ENCODE data around the gene C5AR2. TPM values are rescaled to one million over a fixed set of nuclear protein-coding genes. Genes with fewer than 3 reads are reported as not detected.
"Not testable (repeated sequence)": the region's sequence is repeated elsewhere in the genome, so short reads cannot be mapped to it uniquely, and the experiment has no call there.

The C5AR2 gene
- total RNA-seq, 2 donors from 2014 or later = not detected

- peak; percentile 96 for DNase-seq
- H3K4me1 Mint-ChIP-seq = peaks cover 6% of the 10 kb centered on the region
- WGBS, 2 experiments (ENCODE audit: insufficient coverage in 1 of 2, insufficient read length in 1 of 2) = 20 to 33% methylated on average over 4 to 12 of the region's 12 CpGs
- H3K36me3 ChIP-seq (ENCODE audit: control insufficient read depth, insufficient read depth, low read length) = no peaks in the 10 kb centered on the region
- H3K4me1 ChIP-seq (ENCODE audit: control insufficient read depth, insufficient read depth, low read length) = no peaks in the 10 kb centered on the region
- H3K4me3 ChIP-seq (ENCODE audit: low read length) = no peak overlapping the region
- H3K36me3 Mint-ChIP-seq (ENCODE audit: low read depth) = no peaks in the 10 kb centered on the region
- H3K9ac ChIP-seq (ENCODE audit: extremely low read depth, low read length, poor library complexity, severe bottlenecking) = no peak overlapping the region
- H3K9me3 ChIP-seq (ENCODE audit: control insufficient read depth, low read length) = no peaks in the 10 kb centered on the region
- H3K9me3 Mint-ChIP-seq = no peaks in the 10 kb centered on the region
- no peaks in the 10 kb centered on the region for H3K27me3 ChIP-seq (ENCODE audit: control insufficient read depth, insufficient read depth, low read length, poor library complexity, severe bottlenecking)
- no peak overlapping the region for H3K27ac ChIP-seq (ENCODE audit: low read depth, low read length)
- H3K27ac Mint-ChIP-seq = peak overlapping the region; percentile 90
- H3K4me3 Mint-ChIP-seq = no peak overlapping the region
- no peaks in the 10 kb centered on the region for H3K27me3 Mint-ChIP-seq (ENCODE audit: insufficient read depth)
- TF ChIP-seq CTCF (conservative IDR thresholded peaks at IDR 0.05) = peak; percentile 94
Measured at GRCh38 chr19:47296036-47296435, 35.9 kb upstream of the C5AR2 start.

- not testable (repeated sequence) for H3K4me3 Mint-ChIP-seq; H3K9me3 Mint-ChIP-seq; H3K27ac ChIP-seq (ENCODE audit: low read depth, low read length); H3K4me1 Mint-ChIP-seq; H3K27me3 ChIP-seq (ENCODE audit: control insufficient read depth, insufficient read depth, low read length, poor library complexity, severe bottlenecking); H3K9ac ChIP-seq (ENCODE audit: extremely low read depth, low read length, poor library complexity, severe bottlenecking); H3K9me3 ChIP-seq (ENCODE audit: control insufficient read depth, low read length); H3K27me3 Mint-ChIP-seq (ENCODE audit: insufficient read depth); DNase-seq; H3K36me3 Mint-ChIP-seq (ENCODE audit: low read depth); H3K27ac Mint-ChIP-seq; H3K36me3 ChIP-seq (ENCODE audit: control insufficient read depth, insufficient read depth, low read length); H3K4me1 ChIP-seq (ENCODE audit: control insufficient read depth, insufficient read depth, low read length); H3K4me3 ChIP-seq (ENCODE audit: low read length)
- WGBS, 2 experiments (ENCODE audit: insufficient coverage in 1 of 2, insufficient read length in 1 of 2) = 97 to 98% methylated on average over 7 to 11 of the region's 14 CpGs
Measured at GRCh38 chr19:47300867-47301266, 31.1 kb upstream of the C5AR2 start.

- 92% methylated on average over 9 to 10 of the region's 10 CpGs for WGBS, 2 experiments (ENCODE audit: insufficient coverage in 1 of 2, insufficient read length in 1 of 2)
- Histone ChIP-seq H3K27me3 (ENCODE audit: control insufficient read depth, insufficient read depth, low read length, poor library complexity, severe bottlenecking) (no peaks in the 10 kb centered on the region), H3K36me3 (ENCODE audit: control insufficient read depth, insufficient read depth, low read length) (no peaks in the 10 kb centered on the region), H3K4me3 (ENCODE audit: low read length) (no peak overlapping the region), H3K4me1 (ENCODE audit: control insufficient read depth, insufficient read depth, low read length) (no peaks in the 10 kb centered on the region), H3K9ac (ENCODE audit: extremely low read depth, low read length, poor library complexity, severe bottlenecking) (no peak overlapping the region), H3K9me3 (ENCODE audit: control insufficient read depth, low read length) (no peaks in the 10 kb centered on the region), H3K27ac (ENCODE audit: low read depth, low read length) (no peak overlapping the region)
- Mint-ChIP-seq H3K27me3 (ENCODE audit: insufficient read depth) (no peaks in the 10 kb centered on the region), H3K36me3 (ENCODE audit: low read depth) (no peaks in the 10 kb centered on the region), H3K27ac (no peak overlapping the region), H3K4me3 (no peak overlapping the region), H3K9me3 (no peaks in the 10 kb centered on the region), H3K4me1 (peaks cover 2% of the 10 kb centered on the region)
- no peak for TF ChIP-seq CTCF (conservative IDR thresholded peaks at IDR 0.05)
- no peak for DNase-seq
Measured at GRCh38 chr19:47302249-47302648, 29.7 kb upstream of the C5AR2 start.

- H3K4me1 Mint-ChIP-seq = peaks cover 2% of the 10 kb centered on the region
- H3K36me3 Mint-ChIP-seq (ENCODE audit: low read depth) = no peaks in the 10 kb centered on the region
- DNase-seq = no peak
- no peaks in the 10 kb centered on the region for H3K27me3 ChIP-seq (ENCODE audit: control insufficient read depth, insufficient read depth, low read length, poor library complexity, severe bottlenecking)
- no peak overlapping the region for H3K4me3 Mint-ChIP-seq
- no peak overlapping the region for H3K4me3 ChIP-seq (ENCODE audit: low read length)
- H3K27me3 Mint-ChIP-seq (ENCODE audit: insufficient read depth) = no peaks in the 10 kb centered on the region
- no peak for TF ChIP-seq CTCF (conservative IDR thresholded peaks at IDR 0.05)
- H3K27ac ChIP-seq (ENCODE audit: low read depth, low read length) = no peak overlapping the region
- H3K9ac ChIP-seq (ENCODE audit: extremely low read depth, low read length, poor library complexity, severe bottlenecking) = no peak overlapping the region
- no peaks in the 10 kb centered on the region for H3K36me3 ChIP-seq (ENCODE audit: control insufficient read depth, insufficient read depth, low read length)
- no peaks in the 10 kb centered on the region for H3K4me1 ChIP-seq (ENCODE audit: control insufficient read depth, insufficient read depth, low read length)
- 90 to 97% methylated on average over 3 to 6 of the region's 6 CpGs for WGBS, 2 experiments (ENCODE audit: insufficient coverage in 1 of 2, insufficient read length in 1 of 2)
- no peaks in the 10 kb centered on the region for H3K9me3 Mint-ChIP-seq
- H3K9me3 ChIP-seq (ENCODE audit: control insufficient read depth, low read length) = no peaks in the 10 kb centered on the region
- H3K27ac Mint-ChIP-seq = no peak overlapping the region
Measured at GRCh38 chr19:47303966-47304365, 28.0 kb upstream of the C5AR2 start.

All from endodermal cell (in vitro differentiated cells).